K562 (cell line): Measurements from ENCODE around the gene PIP5KL1. TPM values are rescaled to one million over a fixed set of nuclear protein-coding genes. Genes with fewer than 3 reads are reported as not detected.

ENCODE experiments used
- ATAC-seq: fragments of 200-7000 bp; cut with Tn5 transposase; 3 replicates; pipeline ENCODE4 v1.9.1; 2020; ENCODE audit warnings: moderate library complexity
- BruUV-seq: library from RNA; stranded (reverse); fragments of 400-500 nt; replicated peaks from 2 replicates; lab custom pipeline; 2021; lab: Mats Ljungman, UMichigan
- CTCF ChIA-PET: fragments of 300-600 bp; formaldehyde crosslinking; extraction: SDS; loops from one replicate; lab custom pipeline; 2021; ENCODE audit warnings: low intra/inter-chr PET ratio; lab: Yijun Ruan, JAX
- POLR2A ChIA-PET: fragments of 300-600, 350-650 bp; sonication (Branson Sonifier 250); formaldehyde crosslinking; extraction: SDS; loops from one replicate; lab custom pipeline; 2021; ENCODE audit warnings: antibody characterized with exemption, inconsistent platforms; lab: Yijun Ruan, JAX
- DNase-seq, 4 experiments: peaks; one replicate each; pipeline versions ENCODE4 v3.0.0 to v3.0.0-alpha.2; 2011 to 2018; ENCODE audit warnings: low spot score in 3 of 4, mixed read lengths in 3 of 4; ENCODE audit errors: extremely low read depth in 1 of 4
- FAIRE-seq: peaks from 2 replicates; lab custom pipeline; 2011; peaks lifted over from hg19 to GRCh38; lab: Jason Lieb, UNC
- H2AFZ ChIP-seq: 2 replicates; pipeline ENCODE4 v1.6.0; 2011; ENCODE audit warnings: low read depth, low read length, control low read depth, inconsistent platforms
- H3K27ac ChIP-seq: fragments of 200-600 bp; 3 replicates; pipeline ENCODE4 v1.8.0; 2011; ENCODE audit warnings: low read depth, mild to moderate bottlenecking, control low read depth, inconsistent platforms, low read length, moderate library complexity, mixed read lengths; ENCODE audit errors: extremely low read depth
- H3K27me3 ChIP-seq, 2 experiments: fragments of 300-600 bp in 1 of 2; 2 replicates in 1 of 2; 3 replicates in 1 of 2; pipeline versions ENCODE4 v1.6.0 to v1.8.0; 2011; ENCODE audit warnings: inconsistent platforms in 2 of 2, low read length in 2 of 2, mild to moderate bottlenecking in 1 of 2, mixed read lengths in 1 of 2, moderate library complexity in 1 of 2; ENCODE audit not compliant: control insufficient read depth in 2 of 2, insufficient read depth in 2 of 2
- H3K36me3 ChIP-seq: fragments of 300-600 bp; 3 replicates; pipeline ENCODE4 v1.8.0; 2011; ENCODE audit warnings: mild to moderate bottlenecking, low read length, inconsistent platforms; ENCODE audit not compliant: control insufficient read depth, insufficient read depth
- H3K4me1 ChIP-seq, 2 experiments: fragments of 200-600 bp in 1 of 2; replicated peaks in 1 of 2; 2 replicates in 1 of 2; 3 replicates in 1 of 2; pipeline versions ENCODE4 v1.5.1 to v1.8.0; 2011; ENCODE audit warnings: inconsistent platforms in 2 of 2, low read length in 2 of 2, mild to moderate bottlenecking in 1 of 2, mixed read lengths in 1 of 2, moderate library complexity in 1 of 2; ENCODE audit not compliant: control insufficient read depth in 2 of 2, insufficient read depth in 2 of 2
- H3K4me2 ChIP-seq: 2 replicates; pipeline ENCODE4 v1.6.1; 2011; ENCODE audit warnings: low read length, control low read depth, inconsistent platforms, mixed read lengths; ENCODE audit not compliant: insufficient read depth
- H3K4me3 ChIP-seq: fragments of 200-600 bp; sonication (generic), shearing (Covaris generic); 2 replicates; pipeline ENCODE4 v1.5.1; 2016; ENCODE audit warnings: control low read depth, inconsistent platforms
- H3K79me2 ChIP-seq: fragments of 200-600 bp; 3 replicates; pipeline ENCODE4 v1.8.0; 2011; ENCODE audit warnings: low read length, inconsistent platforms; ENCODE audit not compliant: control insufficient read depth, insufficient read depth
- H3K9ac ChIP-seq, 2 experiments: 2 replicates each; pipeline versions ENCODE4 v1.6.0 to v1.6.1; 2011; ENCODE audit warnings: low read depth in 2 of 2, low read length in 2 of 2, control low read depth in 1 of 2, inconsistent platforms in 1 of 2, mild to moderate bottlenecking in 1 of 2, mixed read lengths in 1 of 2; ENCODE audit not compliant: insufficient read depth in 1 of 2
- H3K9me1 ChIP-seq: one replicate; pipeline ENCODE4 v1.6.0; 2011; ENCODE audit warnings: inconsistent platforms, mild to moderate bottlenecking, low read length, moderate library complexity; ENCODE audit not compliant: control insufficient read depth, insufficient read depth
- H3K9me3 ChIP-seq: replicated peaks from 2 replicates; pipeline ENCODE4 v1.5.1; 2011; ENCODE audit warnings: low read depth, low read length, inconsistent platforms; ENCODE audit not compliant: control insufficient read depth, insufficient read depth
- H4K20me1 ChIP-seq: replicated peaks from 2 replicates; pipeline ENCODE4 v1.6.1; 2011; ENCODE audit warnings: low read length, inconsistent platforms, mixed read lengths; ENCODE audit not compliant: control insufficient read depth, insufficient read depth
- BCL6 ChIP-seq: fragments of 250-450 bp; sonication (Bioruptor Pico); IDR thresholded peaks from 2 replicates; pipeline ENCODE4 v1.4.0; 2020
- BCOR ChIP-seq: fragments of 450-650 bp; IDR thresholded peaks from 2 replicates; pipeline ENCODE4 v1.6.1; 2016
- EP400 ChIP-seq: fragments of 450-650 bp; IDR thresholded peaks from 2 replicates; pipeline ENCODE4 v1.6.1; 2017; ENCODE audit warnings: antibody characterized with exemption, mild to moderate bottlenecking, moderate library complexity
- FOXK2 ChIP-seq, 2 experiments: fragments of 450-650 bp; IDR thresholded peaks in 1 of 2; conservative IDR thresholded peaks in 1 of 2; 2 replicates each; pipeline ENCODE4 v1.6.1; 2016; ENCODE audit warnings: low read depth in 2 of 2, mild to moderate bottlenecking in 1 of 2
- HDGF ChIP-seq: fragments of 450-650 bp; IDR thresholded peaks from 2 replicates; pipeline ENCODE4 v1.6.1; 2016
- RBFOX2 ChIP-seq: fragments of 200-400 bp; formaldehyde crosslinking; IDR thresholded peaks from 2 replicates; pipeline ENCODE4 v1.6.1; 2017; ENCODE audit warnings: low read depth, mild to moderate bottlenecking, low read length, moderate library complexity
- TCF15 ChIP-seq: fragments of 250-450 bp; sonication (Bioruptor Pico); IDR thresholded peaks from 2 replicates; pipeline ENCODE4 v1.8.0; 2022; ENCODE audit warnings: moderate library complexity, mild to moderate bottlenecking, inconsistent platforms
- TOE1 ChIP-seq, 2 experiments: fragments of 450-650 bp in 1 of 2; sonication (generic) in 1 of 2; formaldehyde crosslinking in 1 of 2; IDR thresholded peaks; 2 replicates each; pipeline versions ENCODE4 v1.7.1 to v1.8.0; 2016 to 2022; ENCODE audit warnings: borderline replicate concordance in 2 of 2, mild to moderate bottlenecking in 2 of 2, antibody characterized with exemption in 1 of 2, inconsistent platforms in 1 of 2, low read depth in 1 of 2, missing genetic modification reagents in 1 of 2, moderate library complexity in 1 of 2
- ZBED1 ChIP-seq: IDR thresholded peaks from 2 replicates; pipeline ENCODE4 v1.6.1; 2014
- ZFP36 ChIP-seq: fragments of 150-350 bp; IDR thresholded peaks from 2 replicates; pipeline ENCODE4 v1.6.1; 2018; ENCODE audit warnings: low read length, low read depth; ENCODE audit not compliant: partially characterized antibody
- ZNF445 ChIP-seq: fragments of 250-450 bp; sonication (Bioruptor Pico); IDR thresholded peaks from 2 replicates; pipeline ENCODE4 v1.4.0; 2020; ENCODE audit warnings: low read depth, mild to moderate bottlenecking, moderate library complexity
- WGBS: fragments of 100-300 bp; shearing (Covaris generic); methylation state at CpG from one replicate; pipeline ENCODE4 v1.1.6; 2016; ENCODE audit warnings: low coverage, mixed read lengths; ENCODE audit not compliant: insufficient coverage; ENCODE audit errors: missing lambda C conversion rate; 5-methylcytosine and 5-hydroxymethylcytosine counted together
- in situ Hi-C: fragments of 300-500 bp; cut with MboI; formaldehyde crosslinking; loops from 4 replicates; pipeline ENCODE4 v1.15.0; 2018; ENCODE audit warnings: inconsistent platforms, mixed read lengths
- intact Hi-C: fragments of 100-400 bp; cut with micrococcal nuclease; formaldehyde crosslinking; loops from 2 replicates; pipeline ENCODE4 v1.14.2; 2022
- polyA plus RNA-seq, 8 experiments: library from polyadenylated mRNA; depleted of rRNA in 4 of 8; stranded (reverse) in 5 of 8; unstranded in 3 of 8; fragments of >200 nt; fragmentation: Nextera tagmentation in 2 of 8; fragmentation: Illumina TruSeq in 1 of 8; extraction: Ambion mirVana in 2 of 8; extraction: Trizol in 1 of 8; gene quantifications; 2 replicates each; pipeline versions ENCODE4 v1.2.1 to v1.2.3, GENCODE V29; 2011 to 2014; ENCODE audit warnings: inconsistent platforms in 1 of 8, missing spikeins in 1 of 8
- total RNA-seq, 7 experiments: library from RNA; depleted of rRNA in 6 of 7; stranded (reverse); fragments of >200 nt in 6 of 7; fragmentation: Illumina TruSeq in 2 of 7; extraction: Trizol in 2 of 7; gene quantifications; 2 replicates each; pipeline versions ENCODE4 v1.2.1 to v1.2.3, GENCODE V29; 2011 to 2021; ENCODE audit warnings: low replicate concordance in 1 of 7

PIP5KL1 gene
- total and polyA plus RNA-seq, 9 of the 15 experiments (the other 6 are each of a cell fraction or from before 2014, with no cell fraction given) = 0.18 to 4.8 (median 1.2) TPM

DNA sequence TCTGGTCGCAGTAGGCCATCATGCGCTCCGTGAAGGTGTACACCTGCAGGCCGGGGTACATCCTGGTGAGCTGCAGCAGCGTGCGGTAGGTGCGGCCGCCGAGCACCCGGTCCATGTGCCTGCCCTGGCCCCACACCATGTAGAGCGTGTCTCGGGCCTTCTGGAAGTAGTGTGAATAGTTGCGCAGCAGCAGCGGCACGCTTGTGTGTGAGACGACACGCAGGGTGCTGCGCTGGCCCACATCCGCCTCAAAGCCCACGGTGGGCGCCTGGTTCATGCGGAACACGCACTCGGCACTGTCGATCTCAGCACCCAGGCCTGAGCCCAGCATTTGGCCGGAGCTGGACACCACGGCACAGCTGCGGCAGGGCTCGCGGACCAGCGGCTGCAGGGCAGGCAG is 18.3 kb downstream of the PIP5KL1 start:
- H3K4me3 ChIP-seq = no peak overlapping the region
- BruUV-seq = no TSS peak
- WGBS = 99% methylated on average over 29 of the region's 31 CpGs
- no peak overlapping the region for H3K4me2 ChIP-seq
- no peak overlapping the region for H2AFZ ChIP-seq
- H3K9me1 ChIP-seq = no peaks in the 10 kb centered on the region
- H3K4me1 ChIP-seq = peaks cover 27 to 56% of the 10 kb centered on the region in 2 experiments
- H3K36me3 ChIP-seq = peaks cover 56% of the 10 kb centered on the region; the same call in 2 of the 3 replicates
- in situ Hi-C loops = loop anchor here (5.0 to 25.0 kb wide), 2 partner anchors 35 to 975 kb away; partner anchors contain the start of gene AK1
- no peaks in the 10 kb centered on the region for H4K20me1 ChIP-seq
- ATAC-seq (no peak), FAIRE-seq (no peak), DNase-seq (no peak)
- H3K27ac ChIP-seq = no peak overlapping the region; the same call in 2 of the 3 replicates
- POLR2A ChIA-PET = interaction anchor here (0.5 to 1.5 kb wide), 3 partner anchors 8 to 21 kb away, joined by 3 to 5 read pairs (median 3); no protein-coding TSS in a partner anchor
- peak; percentile 51; the same call in 1 of the 2 replicates for TF ChIP-seq RBFOX2
- no peak for TF ChIP-seq TCF15 (CRISPR knock-in tag)
- intact Hi-C loops = loop anchor here (10.0 kb wide), 1 partner anchor 407 kb away; no protein-coding TSS in a partner anchor
- peaks cover 17% of the 10 kb centered on the region for H3K79me2 ChIP-seq
- H3K27me3 ChIP-seq = no peaks in the 10 kb centered on the region
- no peak overlapping the region for H3K9ac ChIP-seq
- H3K9me3 ChIP-seq = no peaks in the 10 kb centered on the region
- CTCF ChIA-PET = no interaction called here

DNA sequence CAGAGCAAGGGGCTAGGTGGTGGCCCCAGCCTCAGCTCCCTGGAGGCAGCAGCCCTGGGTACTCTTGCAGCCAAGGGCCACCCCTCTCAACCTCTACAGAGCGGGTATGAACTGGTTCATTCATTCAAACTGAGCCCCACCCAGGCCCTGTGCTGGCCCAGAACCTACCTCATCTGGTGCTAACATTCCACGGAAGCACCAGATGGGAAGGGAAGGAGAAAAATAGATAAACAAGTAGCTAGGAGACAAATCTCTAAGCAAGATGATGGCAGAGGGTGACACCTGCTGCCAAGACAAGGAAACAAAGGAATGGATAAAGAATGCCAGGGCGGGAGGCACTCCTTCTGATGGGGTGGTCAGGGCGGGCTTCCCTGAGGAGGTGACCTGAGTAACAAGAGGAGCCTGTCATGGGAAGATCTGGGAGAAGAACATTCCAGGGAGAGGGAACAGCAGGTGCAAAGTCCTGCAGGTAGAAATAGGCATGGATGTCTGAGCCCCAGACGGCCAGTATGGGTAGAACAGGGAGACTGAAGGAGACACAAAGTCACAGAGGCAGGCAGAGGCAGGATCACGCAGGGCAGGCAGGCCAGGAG is 19.9 kb downstream of the PIP5KL1 start:
- Histone ChIP-seq H3K4me2 (peak overlapping the region; percentile 45), H3K27ac (peak overlapping the region; percentile 36; the same call in 1 of the 3 replicates), H4K20me1 (no peaks in the 10 kb centered on the region), H3K4me1 (peaks cover 21 to 48% of the 10 kb centered on the region in 2 experiments), H3K9me1 (no peaks in the 10 kb centered on the region), H3K79me2 (peaks cover 7% of the 10 kb centered on the region; the same call in 1 of the 3 replicates), H2AFZ (no peak overlapping the region), H3K4me3 (no peak overlapping the region), H3K36me3 (peaks cover 56% of the 10 kb centered on the region; the same call in 2 of the 3 replicates), H3K9ac (peak overlapping the region; percentile 14 to 87; a peak in 3 of 4 replicates), H3K9me3 (no peaks in the 10 kb centered on the region), H3K27me3 (no peaks in the 10 kb centered on the region)
- ATAC-seq (peak; percentile 14), DNase-seq (no peak), FAIRE-seq (no peak)
- in situ Hi-C loops = loop anchor here (5.0 to 25.0 kb wide), 2 partner anchors 33 to 973 kb away; partner anchors contain the start of gene AK1
- no TSS peak for BruUV-seq
- CTCF ChIA-PET = interaction anchor here (0.7 kb wide), 1 partner anchor 175 kb away, joined by 4 read pairs; the partner anchor contains the start of gene TOR2A
- POLR2A ChIA-PET = interaction anchor here (0.7 to 2.0 kb wide), 2 partner anchors 13 to 118 kb away, joined by 3 to 8 read pairs; no protein-coding TSS in a partner anchor
- WGBS = 59% methylated on average over 5 of the region's 6 CpGs
- intact Hi-C loops = loop anchor here (10.0 kb wide), 1 partner anchor 406 kb away; no protein-coding TSS in a partner anchor
- TF ChIP-seq ZNF445 (CRISPR knock-in tag) (no peak), HDGF (0 out of 2 replicates have a peak, but pooled peaks have one; percentile 69), FOXK2 (conservative IDR thresholded peaks at IDR 0.05 in 1 of 2, IDR thresholded peaks at IDR 0.05 in 1 of 2; ENCODE audit: low read depth in 2 of 2) (peak in 1 of 2 experiments; percentile 34; a peak in 1 of 4 replicates), ZBED1 (no peak), BCL6 (CRISPR knock-in tag) (no peak), EP400 (peak; percentile 27; the same call in 1 of the 2 replicates), ZFP36 (peak; percentile 98), BCOR (0 out of 2 replicates have a peak, but pooled peaks have one; percentile 38), TOE1 (IDR thresholded peaks at IDR 0.05; ENCODE audit: borderline replicate concordance) (0 out of 2 replicates have a peak, but pooled peaks have one; percentile 16), TOE1 (CRISPR knock-in tag; IDR thresholded peaks at IDR 0.05; ENCODE audit: borderline replicate concordance, low read depth) (no peak)
